DMS153 (cell line): ENCODE data around the gene OSBPL10.

Experiments used
- DNase-seq: peaks from one replicate; lab custom pipeline; 2025; lab: John Stamatoyannopoulos, UW

OSBPL10 gene

GRCh38 chr3:31667582-31667981, 313.5 kb downstream of the OSBPL10 start:
- no peak for DNase-seq

DNA sequence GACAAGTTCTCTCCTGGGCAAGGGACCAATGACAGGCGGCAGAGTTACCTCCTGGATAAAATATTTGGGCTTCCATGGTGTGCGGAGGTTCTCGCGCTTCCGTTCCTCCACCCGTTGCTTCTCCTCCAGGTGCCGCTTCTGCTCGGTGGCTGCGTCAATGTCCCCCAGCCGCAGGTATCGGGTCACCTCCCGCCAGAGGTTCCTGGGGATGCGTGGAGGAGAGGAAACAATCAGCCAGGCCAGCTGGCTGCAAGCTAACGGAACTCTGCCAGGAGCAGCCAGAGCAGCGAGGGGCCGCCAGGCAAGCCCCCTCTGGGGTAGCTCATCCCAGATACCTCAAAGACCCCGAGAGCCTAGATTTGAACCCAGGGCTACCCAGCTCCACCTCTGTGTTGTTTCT, 317.0 kb downstream of the OSBPL10 start:
- DNase-seq = no peak

GRCh38 chr3:31661993-31662670, 318.9 kb downstream of the OSBPL10 start:
- no peak for DNase-seq

DNA sequence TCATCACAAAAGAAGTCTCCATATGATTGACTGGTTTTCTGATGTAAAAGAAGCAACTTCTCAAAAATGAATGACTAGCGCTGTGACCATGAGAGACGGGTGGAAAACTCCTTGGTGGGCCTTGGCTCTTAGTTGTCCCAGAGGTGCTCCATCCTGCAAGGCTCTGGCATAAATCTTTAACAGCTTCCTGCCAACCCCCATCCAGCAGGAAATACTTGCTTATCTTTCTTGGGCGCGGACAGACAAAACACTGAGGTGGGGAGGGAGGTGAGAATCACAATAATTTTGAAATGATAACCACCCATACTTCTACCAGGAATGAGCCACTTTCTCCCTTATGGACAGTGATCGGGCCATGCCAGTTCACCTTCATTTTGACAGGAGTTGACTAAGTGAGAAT, 319.8 kb downstream of the OSBPL10 start:
- DNase-seq = no peak

- DNase-seq = no peak
Measured at GRCh38 chr3:31659246-31659645, 321.8 kb downstream of the OSBPL10 start.

DNA sequence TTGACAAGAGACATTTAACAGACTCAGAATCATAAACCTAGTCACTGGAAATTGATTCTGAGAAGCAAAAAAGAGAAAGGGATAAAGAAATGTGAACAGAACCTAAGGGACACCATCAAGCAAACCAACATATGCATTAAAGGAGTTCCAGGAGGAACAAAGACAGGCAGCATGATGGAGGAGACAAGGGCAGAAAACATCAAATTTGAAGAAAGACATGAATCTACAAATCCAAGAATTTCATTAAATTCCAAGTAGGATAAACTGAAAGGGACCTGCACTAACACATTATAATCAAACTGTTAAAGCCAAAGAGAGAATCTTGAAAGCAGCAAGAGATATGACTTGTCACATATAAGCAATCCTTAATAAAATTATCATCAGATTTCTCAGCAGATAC, 326.1 kb downstream of the OSBPL10 start:
- DNase-seq = no peak

DNA sequence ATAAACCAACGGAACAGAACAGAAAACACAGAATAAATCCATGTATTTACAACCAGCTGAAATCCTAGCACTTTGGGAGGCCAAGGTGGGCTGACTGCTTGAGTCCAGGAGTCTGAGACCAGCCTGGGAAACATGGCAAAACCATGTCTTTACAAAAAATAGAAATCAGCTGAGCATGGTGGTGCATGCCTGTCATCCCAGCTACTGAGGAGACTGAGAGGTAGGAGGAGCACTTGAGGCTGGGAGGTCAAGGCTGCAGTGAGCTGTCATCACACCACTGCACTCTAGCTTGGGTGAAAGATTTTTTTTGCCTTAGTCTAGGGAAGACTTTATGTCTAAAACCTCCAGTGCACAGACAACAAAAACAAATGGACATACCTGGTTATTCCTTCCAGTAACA, 327.6 kb downstream of the OSBPL10 start:
- DNase-seq = no peak

GRCh38 chr3:31652296-31652695, 328.8 kb downstream of the OSBPL10 start:
- no peak for DNase-seq

DNA sequence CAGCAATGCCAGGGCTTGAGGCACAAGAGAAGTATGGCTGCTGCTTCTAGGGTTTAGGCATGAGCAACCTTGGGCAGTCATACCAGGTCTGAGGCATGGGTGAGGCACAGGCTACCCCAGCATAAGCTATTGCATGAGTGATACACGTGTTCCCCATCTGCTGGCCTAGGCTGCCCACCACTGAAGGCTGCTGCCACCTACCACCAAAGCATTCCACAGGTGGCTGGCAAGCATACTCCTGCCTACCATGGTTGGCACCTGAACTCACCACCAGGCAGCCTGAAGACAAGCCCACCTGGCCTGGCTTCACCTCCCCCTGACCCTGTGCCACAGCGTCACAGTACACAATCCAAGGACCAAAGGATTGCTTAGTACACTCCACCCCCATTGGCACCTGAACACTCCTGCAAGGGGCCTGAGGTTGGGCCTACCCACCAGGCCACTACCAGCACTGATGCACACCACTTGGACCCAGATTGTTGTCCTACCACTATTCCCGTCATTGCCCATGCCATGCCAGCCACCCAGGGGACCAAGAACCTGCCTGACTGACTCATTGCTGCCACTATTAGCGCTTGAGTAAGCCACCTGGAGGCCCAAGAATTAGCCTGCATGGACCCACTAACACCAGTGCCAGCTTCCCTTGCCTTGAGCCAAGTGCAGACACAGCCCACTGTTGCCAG, 332.6 kb downstream of the OSBPL10 start:
- DNase-seq = no peak

GRCh38 chr3:31645256-31645655, 335.8 kb downstream of the OSBPL10 start:
- no peak for DNase-seq

- no peak for DNase-seq
Measured at GRCh38 chr3:31639828-31640227, 341.2 kb downstream of the OSBPL10 start.

DNA sequence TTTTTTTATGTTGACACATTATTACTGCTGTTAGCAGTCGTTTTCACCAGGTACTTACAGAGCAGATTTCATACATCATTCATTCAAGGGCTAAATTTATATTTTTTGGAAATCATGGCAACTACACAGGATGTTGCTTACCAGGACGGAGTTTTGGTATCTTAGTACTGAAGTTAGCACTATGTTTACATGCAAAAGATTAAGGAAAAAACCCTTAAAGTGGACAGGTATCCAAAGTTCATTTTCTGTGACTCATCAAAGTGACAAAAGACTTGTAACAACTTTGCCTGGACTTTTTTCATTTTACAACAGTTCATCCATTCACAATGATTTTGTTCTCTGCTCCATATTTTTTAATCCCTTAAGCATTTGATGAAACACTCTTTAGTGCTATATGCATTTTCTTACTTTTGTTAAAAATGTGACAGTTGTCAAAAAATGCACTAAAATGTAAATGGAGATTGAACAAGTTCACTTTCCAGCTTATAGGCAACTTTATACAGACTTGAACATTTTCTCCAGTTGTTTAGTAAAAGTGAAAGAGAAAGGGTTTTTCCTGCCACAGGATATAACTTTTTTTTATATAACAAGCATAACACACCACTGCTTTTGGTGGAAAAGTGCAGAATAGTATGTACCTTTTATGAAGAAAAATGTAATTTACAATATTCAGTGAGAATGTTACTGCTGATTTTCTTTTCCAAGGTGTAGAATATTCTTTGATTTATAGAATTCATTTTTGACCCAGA, 344.2 kb downstream of the OSBPL10 start:
- DNase-seq = no peak

GRCh38 chr3:31636049-31636448, 345.0 kb downstream of the OSBPL10 start:
- DNase-seq = no peak

GRCh38 chr3:31635545-31635944, 345.5 kb downstream of the OSBPL10 start:
- no peak for DNase-seq

GRCh38 chr3:31634476-31634875, 346.6 kb downstream of the OSBPL10 start:
- DNase-seq = no peak

GRCh38 chr3:31629054-31629453, 352.0 kb downstream of the OSBPL10 start:
- no peak for DNase-seq

DNA sequence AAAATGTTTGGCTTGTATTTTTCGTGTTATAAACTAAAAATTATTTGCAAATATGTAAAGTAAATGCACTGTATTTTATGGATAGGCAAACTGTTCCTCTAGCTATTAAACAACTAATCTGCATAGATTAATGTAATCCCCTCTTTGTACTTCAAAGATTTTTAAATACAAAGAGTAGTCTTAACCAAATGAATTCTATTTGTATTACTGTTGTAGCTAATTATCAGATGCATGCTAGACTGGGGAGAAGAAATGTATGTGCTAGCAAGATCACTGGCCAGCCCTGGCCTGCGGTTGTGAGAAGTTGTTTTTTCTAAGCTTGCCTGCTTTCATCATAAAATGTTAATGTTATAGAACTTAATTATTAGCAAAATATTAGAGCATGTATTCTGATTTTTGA, 355.7 kb downstream of the OSBPL10 start:
- DNase-seq = no peak

DNA sequence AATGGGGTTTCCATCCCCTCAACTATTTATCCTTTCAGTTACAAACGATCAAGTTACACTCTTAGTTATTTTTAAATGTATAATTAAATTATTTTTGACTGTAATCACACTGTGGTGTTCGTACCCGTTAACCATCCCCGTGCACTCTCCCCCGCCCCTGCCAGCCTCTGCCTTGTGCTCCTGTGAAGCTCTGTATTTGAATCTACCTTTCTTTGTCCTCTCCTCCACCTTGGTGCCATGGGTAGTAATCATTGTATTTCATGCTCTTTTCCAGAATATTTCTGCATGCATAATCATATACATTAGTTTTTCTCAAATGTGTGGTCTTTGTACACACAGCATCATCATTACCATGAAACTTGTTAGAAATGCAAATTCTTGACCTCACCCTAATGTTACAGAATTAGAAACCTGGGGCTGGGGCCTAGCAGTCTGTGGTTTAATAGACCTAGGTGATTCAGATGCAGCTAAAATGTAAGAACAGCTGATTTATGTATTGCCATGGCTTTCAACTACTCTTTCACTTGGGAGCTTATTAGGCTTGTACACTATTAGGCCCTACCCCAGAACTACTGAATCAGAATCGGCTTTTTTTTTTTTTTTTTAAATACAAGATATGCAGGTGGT, 356.9 kb downstream of the OSBPL10 start:
- no peak for DNase-seq

- no peak for DNase-seq
Measured at GRCh38 chr3:31622636-31623288, 358.3 kb downstream of the OSBPL10 start.

GRCh38 chr3:31621314-31621713, 359.7 kb downstream of the OSBPL10 start:
- DNase-seq = no peak

GRCh38 chr3:31620656-31621055, 360.4 kb downstream of the OSBPL10 start:
- no peak for DNase-seq

DNA sequence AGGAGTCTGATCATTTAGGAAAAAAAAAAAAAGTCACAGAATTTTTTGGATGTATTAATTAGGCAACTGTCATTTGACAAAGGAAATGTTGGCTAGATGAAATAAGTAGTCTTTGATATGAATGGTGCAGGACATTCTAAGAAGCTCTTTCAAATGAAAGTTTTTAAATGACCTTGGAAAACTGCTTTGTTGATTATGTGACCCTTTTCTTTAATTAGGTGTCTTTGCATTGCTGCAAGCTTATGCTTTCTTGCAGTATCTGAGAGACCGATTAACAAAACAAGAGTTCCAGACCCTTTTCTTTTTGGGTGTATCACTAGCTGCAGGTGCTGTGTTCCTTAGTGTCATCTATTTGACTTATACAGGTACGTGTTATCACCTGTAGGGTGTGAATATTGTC, 364.4 kb downstream of the OSBPL10 start:
- no peak for DNase-seq
